ENCODE data around the gene MAST4.

GRCh38 chr5:67077296-67077695 lies 481.1 kb downstream of the MAST4 start:
- TF ChIP-seq CTCF (conservative IDR thresholded peaks at IDR 0.05; ENCODE audit: low read length) = no peak
- no peak for TF ChIP-seq EZH2phosphoT487 (IDR thresholded peaks at IDR 0.05; ENCODE audit: borderline replicate concordance, low read depth, low read length)
